Small intestine (tissue), 7 donors: ENCODE data around the gene TRAPPC5. TPM values are rescaled to one million over a fixed set of nuclear protein-coding genes. Genes with fewer than 3 reads are reported as not detected.

ENCODE experiments used
- DNase-seq, 2 donors: peaks; one replicate each; pipeline versions ENCODE4 v3.0.0 to v3.0.0-alpha.2; 2013
- FAIRE-seq: peaks from 2 replicates; lab custom pipeline; 2012; peaks lifted over from hg19 to GRCh38; lab: Jason Lieb, UNC
- H3K27ac ChIP-seq, 3 donors: one replicate each; pipeline ENCODE4 v1.5.1; 2013; ENCODE audit warnings: low read length in 2 of 3, mild to moderate bottlenecking in 2 of 3, control low read depth in 1 of 3, inconsistent platforms in 1 of 3, low read depth in 1 of 3, moderate library complexity in 1 of 3
- H3K27me3 ChIP-seq, 3 donors: one replicate each; pipeline ENCODE4 v1.6.1; 2013; ENCODE audit warnings: low read length in 3 of 3, inconsistent platforms in 1 of 3; ENCODE audit not compliant: control insufficient read depth in 3 of 3, insufficient read depth in 3 of 3
- H3K36me3 ChIP-seq, 3 donors: one replicate each; pipeline ENCODE4 v1.6.1; 2013; ENCODE audit warnings: low read length in 3 of 3, inconsistent platforms in 1 of 3, low read depth in 1 of 3, mild to moderate bottlenecking in 1 of 3, moderate library complexity in 1 of 3; ENCODE audit not compliant: control insufficient read depth in 3 of 3, insufficient read depth in 2 of 3
- H3K4me1 ChIP-seq, 3 donors: one replicate each; pipeline ENCODE4 v1.6.1; 2013; ENCODE audit warnings: low read length in 2 of 3, inconsistent platforms in 1 of 3, low read depth in 1 of 3, mild to moderate bottlenecking in 1 of 3, moderate library complexity in 1 of 3; ENCODE audit not compliant: control insufficient read depth in 3 of 3, insufficient read depth in 2 of 3
- H3K4me3 ChIP-seq, 3 donors: one replicate each; pipeline ENCODE4 v1.5.1; 2013; ENCODE audit warnings: low read length in 3 of 3, control low read depth in 1 of 3, inconsistent platforms in 1 of 3, low read depth in 1 of 3, mild to moderate bottlenecking in 1 of 3, moderate library complexity in 1 of 3
- H3K9me3 ChIP-seq, 2 donors: one replicate each; pipeline ENCODE4 v1.6.1; 2013; ENCODE audit warnings: low read depth in 1 of 2, low read length in 1 of 2; ENCODE audit not compliant: control insufficient read depth in 2 of 2, insufficient read depth in 1 of 2
- WGBS, 3 donors: extraction: QIAGEN DNeasy Blood & Tissue Kit; methylation state at CpG; one replicate each; pipeline ENCODE4 v1.1.7; 2013; 5-methylcytosine and 5-hydroxymethylcytosine counted together
- polyA plus RNA-seq, 4 donors: library from polyadenylated mRNA; stranded (reverse) in 3 of 4; unstranded in 1 of 4; fragments of 200-250 nt in 3 of 4; fragments of 120-200 nt in 1 of 4; gene quantifications; one replicate each; pipeline versions ENCODE4 v1.2.1 to v1.2.3, GENCODE V29; 2013
- donor health status: healthy with polysubstance abuse.
- donor health status: control.
- donor health status: control.
- donor health status: Bipolar disorder and iron deficiency.
- donor health status: healthy.

Gene TRAPPC5
- polyA plus RNA-seq, 4 donors = 47.9 to 166 (median 95.4) TPM

- DNase-seq (no peak), FAIRE-seq (no peak)
- Histone ChIP-seq H3K4me1 (no peaks in the 10 kb centered on the region), H3K9me3 (no peaks in the 10 kb centered on the region), H3K36me3 (peaks cover 0 to 27% (median 3%) of the 10 kb centered on the region in 3 donors), H3K27me3 (peaks cover 0 to 19% (median 0%) of the 10 kb centered on the region in 3 donors), H3K4me3 (no peak overlapping the region), H3K27ac (no peak overlapping the region)
- 45 to 54% (median 50%) methylated on average over 19 of the region's 19 CpGs for WGBS, 3 donors
Measured at GRCh38 chr19:7685546-7686445, 5.2 kb downstream of the TRAPPC5 start.

- peaks cover 0 to 19% (median 0%) of the 10 kb centered on the region in 3 donors for H3K27me3 ChIP-seq
- H3K27ac ChIP-seq = no peak overlapping the region
- FAIRE-seq (no peak), DNase-seq (no peak)
- no peak overlapping the region for H3K4me3 ChIP-seq
- peaks cover 0 to 27% (median 3%) of the 10 kb centered on the region in 3 donors for H3K36me3 ChIP-seq
- 74 to 85% (median 82%) methylated on average over 10 to 12 of the region's 12 CpGs for WGBS, 3 donors
- no peaks in the 10 kb centered on the region for H3K9me3 ChIP-seq
- H3K4me1 ChIP-seq = no peaks in the 10 kb centered on the region
Measured at GRCh38 chr19:7687177-7687576, 6.5 kb downstream of the TRAPPC5 start.

- Histone ChIP-seq H3K4me3 (no peak overlapping the region), H3K27me3 (peaks cover 0 to 19% (median 0%) of the 10 kb centered on the region in 3 donors), H3K9me3 (no peaks in the 10 kb centered on the region), H3K27ac (no peak overlapping the region), H3K4me1 (no peaks in the 10 kb centered on the region), H3K36me3 (peaks cover 0 to 9% (median 0%) of the 10 kb centered on the region in 3 donors)
- FAIRE-seq (no peak), DNase-seq (no peak)
- WGBS, 3 donors = 35 to 46% (median 37%) methylated on average over 14 to 23 of the region's 23 CpGs
Measured at GRCh38 chr19:7689165-7689564, 8.5 kb downstream of the TRAPPC5 start.

- no peak overlapping the region for H3K4me3 ChIP-seq
- peaks cover 0 to 19% (median 0%) of the 10 kb centered on the region in 3 donors for H3K27me3 ChIP-seq
- no peaks in the 10 kb centered on the region for H3K9me3 ChIP-seq
- DNase-seq (no peak), FAIRE-seq (no peak)
- H3K4me1 ChIP-seq = no peaks in the 10 kb centered on the region
- peaks cover 0 to under 1% (median 0%) of the 10 kb centered on the region in 3 donors for H3K36me3 ChIP-seq
- WGBS, 3 donors = 69 to 83% (median 72%) methylated on average over 8 of the region's 8 CpGs
- H3K27ac ChIP-seq = no peak overlapping the region
Measured at GRCh38 chr19:7690779-7691258, 10.2 kb downstream of the TRAPPC5 start.

- no peak for FAIRE-seq
- Histone ChIP-seq H3K27ac (no peak overlapping the region), H3K4me3 (no peak overlapping the region), H3K4me1 (no peaks in the 10 kb centered on the region), H3K36me3 (no peaks in the 10 kb centered on the region), H3K9me3 (no peaks in the 10 kb centered on the region), H3K27me3 (peaks cover 0 to 19% (median 0%) of the 10 kb centered on the region in 3 donors)
- no peak for DNase-seq
Measured at GRCh38 chr19:7691497-7691896, 10.9 kb downstream of the TRAPPC5 start.

- Histone ChIP-seq H3K4me3 (no peak overlapping the region), H3K27me3 (peaks cover 0 to 19% (median 0%) of the 10 kb centered on the region in 3 donors), H3K36me3 (no peaks in the 10 kb centered on the region), H3K9me3 (no peaks in the 10 kb centered on the region), H3K27ac (no peak overlapping the region), H3K4me1 (no peaks in the 10 kb centered on the region)
- no peak for FAIRE-seq
- 59 to 67% (median 67%) methylated on average over 13 of the region's 13 CpGs for WGBS, 3 donors
- no peak for DNase-seq
Measured at GRCh38 chr19:7692417-7693088, 11.9 kb downstream of the TRAPPC5 start.

- FAIRE-seq (no peak), DNase-seq (no peak)
Measured at GRCh38 chr19:7694499-7694898, 13.9 kb downstream of the TRAPPC5 start.

GRCh38 chr19:7697721-7698287 is 17.2 kb downstream of the TRAPPC5 start:
- H3K9me3 ChIP-seq = no peaks in the 10 kb centered on the region
- H3K27me3 ChIP-seq = peaks cover 0 to 16% (median 0%) of the 10 kb centered on the region in 3 donors
- 78 to 85% (median 78%) methylated on average over 10 of the region's 10 CpGs for WGBS, 3 donors
- no peaks in the 10 kb centered on the region for H3K36me3 ChIP-seq
- no peak for FAIRE-seq
- no peak overlapping the region for H3K4me3 ChIP-seq
- H3K4me1 ChIP-seq = no peaks in the 10 kb centered on the region
- no peak for DNase-seq
- no peak overlapping the region for H3K27ac ChIP-seq

More at GRCh38 chr19:7694499-7694898, 13.9 kb downstream of the TRAPPC5 start:
- Histone ChIP-seq H3K4me3 (no peak overlapping the region), H3K36me3 (no peaks in the 10 kb centered on the region), H3K4me1 (no peaks in the 10 kb centered on the region), H3K9me3 (no peaks in the 10 kb centered on the region), H3K27me3 (peaks cover 0 to 19% (median 0%) of the 10 kb centered on the region in 3 donors), H3K27ac (no peak overlapping the region)
- 15 to 52% (median 34%) methylated on average over 4 of the region's 4 CpGs for WGBS, 3 donors
